Measurements from ENCODE around the gene OXCT1.

Gene OXCT1

GRCh38 chr5:41842777-41843176 is 27.4 kb downstream of the OXCT1 start:
- DNase-seq (ENCODE audit: insufficient read length, low spot score) = no peak
- TF ChIP-seq CTCF (IDR thresholded peaks at IDR 0.05; ENCODE audit: insufficient read depth, missing control alignments) = no peak
- FAIRE-seq = no peak

- TF ChIP-seq CTCF (IDR thresholded peaks at IDR 0.05; ENCODE audit: insufficient read depth, missing control alignments) = no peak
- FAIRE-seq (no peak), DNase-seq (ENCODE audit: insufficient read length, low spot score) (no peak)
Observed at GRCh38 chr5:41841325-41841724, 28.9 kb downstream of the OXCT1 start.

GRCh38 chr5:41840251-41840650 is 30.0 kb downstream of the OXCT1 start:
- no peak for DNase-seq (ENCODE audit: insufficient read length, low spot score)
- no peak for TF ChIP-seq CTCF (IDR thresholded peaks at IDR 0.05; ENCODE audit: insufficient read depth, missing control alignments)
- FAIRE-seq = no peak

GRCh38 chr5:41837793-41838192 is 32.4 kb downstream of the OXCT1 start:
- FAIRE-seq (no peak), DNase-seq (ENCODE audit: insufficient read length, low spot score) (no peak)
- TF ChIP-seq CTCF (IDR thresholded peaks at IDR 0.05; ENCODE audit: insufficient read depth, missing control alignments) = no peak

GRCh38 chr5:41835645-41836044 is 34.6 kb downstream of the OXCT1 start:
- FAIRE-seq (no peak), DNase-seq (ENCODE audit: insufficient read length, low spot score) (no peak)
- TF ChIP-seq CTCF (IDR thresholded peaks at IDR 0.05; ENCODE audit: insufficient read depth, missing control alignments) = no peak

- no peak for TF ChIP-seq CTCF (IDR thresholded peaks at IDR 0.05; ENCODE audit: insufficient read depth, missing control alignments)
- FAIRE-seq = no peak
- DNase-seq (ENCODE audit: insufficient read length, low spot score) = no peak
Observed at GRCh38 chr5:41834506-41834905, 35.7 kb downstream of the OXCT1 start.

GRCh38 chr5:41832430-41832829 is 37.8 kb downstream of the OXCT1 start:
- no peak for FAIRE-seq
- no peak for TF ChIP-seq CTCF (IDR thresholded peaks at IDR 0.05; ENCODE audit: insufficient read depth, missing control alignments)
- no peak for DNase-seq (ENCODE audit: insufficient read length, low spot score)
